Activated T-helper 17 cell treated with anti-CD3 and anti-CD28 coated beads, Interleukin-2, amount 50 U/mL, for 72 hours (primary cell): ENCODE results near the gene HS3ST5. TPM values are rescaled to one million over a fixed set of nuclear protein-coding genes. Genes with fewer than 3 reads are reported as not detected.
"Not testable (repeated sequence)": the region's sequence is repeated elsewhere in the genome, so short reads cannot be mapped to it uniquely, and the experiment has no call there.

Experiments used
- ATAC-seq: fragments of 150-1000 bp; cut with Tn5 transposase; replicated peaks from 2 replicates; pipeline ENCODE4 v1.10.0; 2021; ENCODE audit warnings: mild to moderate bottlenecking, moderate library complexity
- H3K27ac Mint-ChIP-seq: one replicate; pipeline ENCODE4 v1.8.0; 2022; ENCODE audit warnings: mixed read lengths
- H3K27me3 Mint-ChIP-seq: one replicate; pipeline ENCODE4 v1.8.0; 2022; ENCODE audit warnings: mixed read lengths
- H3K36me3 Mint-ChIP-seq: one replicate; pipeline ENCODE4 v1.8.0; 2022; ENCODE audit warnings: low read depth, mild to moderate bottlenecking, mixed read lengths
- H3K4me1 Mint-ChIP-seq: one replicate; pipeline ENCODE4 v1.8.0; 2022; ENCODE audit warnings: mixed read lengths
- H3K4me3 Mint-ChIP-seq: one replicate; pipeline ENCODE4 v1.8.0; 2022; ENCODE audit warnings: mild to moderate bottlenecking, mixed read lengths
- H3K9me3 Mint-ChIP-seq: one replicate; pipeline ENCODE4 v1.8.0; 2022; ENCODE audit warnings: mixed read lengths
- total RNA-seq, 2 donors: library from RNA; stranded (reverse); gene quantifications; one replicate each; pipeline ENCODE4 v1.2.3, GENCODE V29; 2022

The HS3ST5 gene
- total RNA-seq, 2 donors from 2014 or later: not detected

DNA sequence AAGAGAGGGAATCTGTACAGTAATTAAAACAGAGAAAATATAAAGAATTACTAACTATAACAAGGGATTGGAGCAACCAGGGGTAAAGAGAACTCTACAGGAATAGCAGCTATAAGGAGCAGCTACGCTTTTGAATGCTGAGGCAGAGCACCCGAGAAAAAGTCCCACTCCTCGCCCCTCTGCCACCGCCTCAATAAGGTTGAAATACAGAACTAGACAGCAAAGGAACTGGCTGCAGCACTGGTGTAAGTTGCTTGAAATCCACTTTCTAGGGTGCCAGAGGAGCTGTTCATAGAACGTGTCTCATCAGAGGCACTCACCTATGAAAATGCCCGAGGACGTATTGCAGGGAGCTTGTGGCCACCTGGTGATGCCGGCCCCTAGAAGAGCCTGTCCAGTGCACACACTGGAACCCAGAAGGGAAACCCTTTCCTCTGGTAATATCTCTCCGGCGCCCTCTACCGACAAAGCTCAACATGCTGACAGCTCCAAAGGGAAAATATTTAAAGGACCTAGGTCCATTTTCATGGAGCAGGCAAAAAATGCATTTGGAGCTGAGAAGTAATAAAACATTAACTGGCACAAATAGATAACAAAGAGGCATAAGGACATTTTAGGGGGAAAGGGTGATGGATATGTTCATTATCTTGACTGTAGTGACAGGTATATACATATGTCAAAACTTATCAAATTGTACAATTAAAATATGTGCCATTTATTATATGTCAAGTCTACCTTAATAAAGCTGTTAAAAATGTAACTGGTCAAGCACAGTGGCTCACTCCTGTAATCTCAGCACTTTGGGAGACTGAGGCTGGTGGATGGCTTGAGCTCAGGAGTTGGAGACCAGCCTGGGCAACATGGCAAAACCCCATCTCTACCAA is 234.5 kb downstream of the HS3ST5 start:
- Mint-ChIP-seq H3K4me1 (no peaks in the 10 kb centered on the region), H3K27ac (no peak overlapping the region), H3K9me3 (no peaks in the 10 kb centered on the region), H3K36me3 (no peaks in the 10 kb centered on the region), H3K4me3 (no peak overlapping the region), H3K27me3 (peaks cover 12% of the 10 kb centered on the region)
- peak; percentile 40 for ATAC-seq

DNA sequence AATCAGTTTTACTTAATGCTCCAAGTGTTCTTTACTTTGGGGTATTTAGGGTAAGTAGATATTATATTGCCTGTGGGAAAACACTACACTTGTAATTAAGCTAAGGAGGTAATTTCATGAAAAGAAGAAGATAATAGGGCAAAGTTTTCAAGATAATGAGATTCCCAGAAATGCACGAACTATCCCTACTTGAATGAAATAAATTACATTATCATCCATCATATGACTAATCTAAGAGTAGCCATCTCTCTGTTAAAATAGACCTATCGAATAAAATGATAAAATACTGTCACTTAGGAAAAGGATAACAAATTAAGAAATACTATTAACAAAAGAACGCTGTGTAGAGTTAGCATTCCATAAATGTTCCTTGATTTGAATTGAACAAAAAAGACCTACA is 236.8 kb downstream of the HS3ST5 start:
- Mint-ChIP-seq H3K27me3 (peaks cover 8% of the 10 kb centered on the region), H3K9me3 (no peaks in the 10 kb centered on the region), H3K36me3 (no peaks in the 10 kb centered on the region), H3K4me3 (no peak overlapping the region), H3K27ac (no peak overlapping the region), H3K4me1 (no peaks in the 10 kb centered on the region)
- ATAC-seq: no peak

DNA sequence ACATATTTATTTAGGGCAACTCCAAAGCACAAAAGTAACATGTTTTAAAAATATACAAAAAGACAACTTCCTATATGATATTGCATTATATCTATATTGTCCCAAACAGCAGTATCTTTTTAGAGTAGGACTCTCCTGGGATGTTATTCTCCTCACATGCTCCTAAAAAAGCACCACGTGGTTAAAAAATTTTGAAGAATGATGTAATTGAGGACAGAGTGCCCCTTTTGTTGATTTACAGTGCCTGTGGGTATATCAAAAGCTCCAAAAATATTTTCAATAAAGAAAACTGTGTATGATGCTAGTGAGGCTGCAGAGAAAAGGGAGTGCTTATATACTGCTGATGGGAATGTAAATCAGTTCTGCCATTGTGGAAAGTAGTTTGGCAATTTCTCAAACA is 241.6 kb downstream of the HS3ST5 start:
- no peaks in the 10 kb centered on the region for H3K36me3 Mint-ChIP-seq

DNA sequence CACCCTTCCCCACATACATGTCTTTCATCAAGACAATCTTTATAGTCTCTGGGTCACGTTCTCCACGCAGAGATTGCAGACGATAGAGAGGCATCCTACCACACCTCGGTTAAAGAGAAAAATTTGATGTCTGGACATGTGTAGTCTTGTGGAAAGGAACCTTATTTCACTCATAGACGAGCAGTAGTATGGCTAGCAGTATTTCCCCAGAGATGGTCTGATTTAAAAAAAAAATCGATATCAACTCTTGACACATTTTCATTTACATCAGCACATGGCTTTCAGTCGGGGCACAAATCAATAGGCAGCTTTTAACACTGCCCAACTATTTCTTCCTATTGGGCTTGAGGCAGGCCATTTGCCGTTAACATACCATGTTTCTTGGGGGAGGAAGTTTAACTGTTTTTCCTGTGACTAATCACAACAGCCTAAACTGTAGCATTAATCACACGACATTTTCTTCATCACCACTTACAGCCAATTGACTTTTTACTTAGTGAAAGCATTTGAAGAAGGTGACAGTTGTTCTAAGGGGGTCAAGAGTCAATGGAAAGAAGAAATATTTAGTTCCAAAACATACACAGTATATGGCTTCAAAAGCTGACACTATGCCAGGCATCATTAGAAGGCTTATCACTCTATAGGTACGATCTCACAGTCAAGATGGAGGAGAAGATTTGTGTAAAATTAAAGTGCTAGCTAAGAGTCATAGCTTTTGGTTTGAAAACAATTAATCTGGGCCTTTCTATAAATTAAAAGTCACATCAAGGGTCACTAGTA is 242.4 kb downstream of the HS3ST5 start:
- Mint-ChIP-seq H3K4me1 (no peaks in the 10 kb centered on the region), H3K36me3 (no peaks in the 10 kb centered on the region), H3K4me3 (no peak overlapping the region), H3K9me3 (no peaks in the 10 kb centered on the region), H3K27ac (no peak overlapping the region), H3K27me3 (peaks cover 4% of the 10 kb centered on the region)
- no peak for ATAC-seq

More for the DNA sequence above, 241.6 kb downstream of the HS3ST5 start:
- Mint-ChIP-seq H3K27ac (no peak overlapping the region), H3K27me3 (peaks cover 4% of the 10 kb centered on the region), H3K4me3 (no peak overlapping the region), H3K4me1 (no peaks in the 10 kb centered on the region), H3K9me3 (no peaks in the 10 kb centered on the region)
- no peak for ATAC-seq

DNA sequence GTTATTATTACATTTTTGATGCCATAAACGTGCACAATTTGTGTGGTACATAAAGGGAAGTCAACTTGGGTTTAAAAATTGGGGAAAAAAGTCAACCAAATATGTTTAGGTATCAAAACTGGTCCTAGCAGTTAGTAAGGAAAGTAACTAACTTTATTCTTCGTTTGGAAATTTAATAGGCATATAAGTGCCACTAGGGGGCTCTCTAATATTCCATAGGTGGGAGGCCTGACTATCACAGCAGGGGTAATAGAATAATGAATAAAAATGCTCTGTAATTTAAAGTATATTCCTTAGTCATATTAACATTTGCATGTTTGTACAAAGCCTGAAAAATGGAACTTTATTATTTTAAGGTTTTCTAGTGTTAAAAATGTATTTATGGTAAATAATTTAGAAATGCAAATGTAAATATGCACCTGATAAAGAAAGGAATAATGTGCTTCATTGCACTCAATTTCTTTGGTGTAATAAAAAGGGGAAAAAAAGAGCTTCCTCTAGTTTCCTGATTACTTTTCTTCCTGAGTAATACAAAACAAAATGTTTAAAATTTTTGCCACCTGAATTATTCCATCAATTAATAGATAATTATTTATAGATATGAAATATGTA is 246.2 kb downstream of the HS3ST5 start:
- H3K4me1 Mint-ChIP-seq: no peaks in the 10 kb centered on the region
- no peak overlapping the region for H3K4me3 Mint-ChIP-seq
- peaks cover 3% of the 10 kb centered on the region for H3K27me3 Mint-ChIP-seq
- H3K27ac Mint-ChIP-seq: no peak overlapping the region
- ATAC-seq: no peak
- no peaks in the 10 kb centered on the region for H3K9me3 Mint-ChIP-seq
- H3K36me3 Mint-ChIP-seq: no peaks in the 10 kb centered on the region

GRCh38 chr6:114092943-114093342 is 249.9 kb downstream of the HS3ST5 start:
- no peak for ATAC-seq
- Mint-ChIP-seq H3K4me1 (no peaks in the 10 kb centered on the region), H3K27ac (no peak overlapping the region), H3K36me3 (no peaks in the 10 kb centered on the region), H3K9me3 (no peaks in the 10 kb centered on the region), H3K27me3 (peaks cover 8% of the 10 kb centered on the region), H3K4me3 (no peak overlapping the region)

- Mint-ChIP-seq H3K9me3 (no peaks in the 10 kb centered on the region), H3K4me3 (no peak overlapping the region), H3K36me3 (no peaks in the 10 kb centered on the region), H3K4me1 (no peaks in the 10 kb centered on the region), H3K27ac (no peak overlapping the region), H3K27me3 (peaks cover 13% of the 10 kb centered on the region)
- ATAC-seq: no peak
Measured at GRCh38 chr6:114090626-114091025, 252.2 kb downstream of the HS3ST5 start.

- no peak for ATAC-seq
- Mint-ChIP-seq H3K9me3 (no peaks in the 10 kb centered on the region), H3K4me1 (no peaks in the 10 kb centered on the region)
Measured at GRCh38 chr6:114087496-114087895, 255.3 kb downstream of the HS3ST5 start.

GRCh38 chr6:114085211-114085610 is 257.6 kb downstream of the HS3ST5 start:
- H3K27me3 Mint-ChIP-seq: peaks cover 8% of the 10 kb centered on the region
- H3K9me3 Mint-ChIP-seq: peaks cover 4% of the 10 kb centered on the region
- H3K4me3 Mint-ChIP-seq: no peak overlapping the region
- ATAC-seq: no peak
- no peaks in the 10 kb centered on the region for H3K4me1 Mint-ChIP-seq
- H3K27ac Mint-ChIP-seq: no peak overlapping the region
- no peaks in the 10 kb centered on the region for H3K36me3 Mint-ChIP-seq

More at GRCh38 chr6:114087496-114087895, 255.3 kb downstream of the HS3ST5 start:
- Mint-ChIP-seq H3K36me3 (no peaks in the 10 kb centered on the region), H3K4me3 (no peak overlapping the region), H3K27me3 (peaks cover 13% of the 10 kb centered on the region), H3K27ac (no peak overlapping the region)

GRCh38 chr6:114084327-114084890 is 258.4 kb downstream of the HS3ST5 start:
- H3K27me3 Mint-ChIP-seq: peaks cover 8% of the 10 kb centered on the region
- ATAC-seq: no peak
- no peak overlapping the region for H3K27ac Mint-ChIP-seq
- no peak overlapping the region for H3K4me3 Mint-ChIP-seq
- H3K4me1 Mint-ChIP-seq: no peaks in the 10 kb centered on the region
- peaks cover 4% of the 10 kb centered on the region for H3K9me3 Mint-ChIP-seq
- H3K36me3 Mint-ChIP-seq: no peaks in the 10 kb centered on the region

- Mint-ChIP-seq H3K4me1 (no peaks in the 10 kb centered on the region), H3K36me3 (no peaks in the 10 kb centered on the region), H3K4me3 (no peak overlapping the region), H3K9me3 (peaks cover 4% of the 10 kb centered on the region), H3K27ac (no peak overlapping the region), H3K27me3 (peaks cover 8% of the 10 kb centered on the region)
- no peak for ATAC-seq
Measured at GRCh38 chr6:114083251-114083650, 259.6 kb downstream of the HS3ST5 start.

DNA sequence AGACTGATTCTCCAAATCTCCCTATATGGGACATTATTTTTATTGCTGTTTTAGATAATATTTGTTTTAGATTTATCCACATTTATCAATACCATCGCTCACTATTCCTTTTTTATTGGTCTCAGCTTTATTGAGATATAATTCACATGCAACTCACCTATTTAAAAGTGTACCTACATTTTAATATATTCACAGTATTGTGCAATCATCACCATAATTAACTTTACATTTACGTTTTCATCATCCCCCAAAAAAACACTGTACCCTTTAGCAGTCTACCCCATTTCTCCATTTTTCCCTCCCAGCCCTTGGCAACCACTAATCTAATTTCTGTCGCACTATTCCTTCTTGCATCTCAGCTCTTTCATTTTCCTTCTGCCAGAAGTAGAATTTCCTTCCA is 261.1 kb downstream of the HS3ST5 start:
- H3K27ac Mint-ChIP-seq: no peak overlapping the region
- no peaks in the 10 kb centered on the region for H3K36me3 Mint-ChIP-seq
- peaks cover 4% of the 10 kb centered on the region for H3K9me3 Mint-ChIP-seq
- H3K4me3 Mint-ChIP-seq: no peak overlapping the region
- H3K4me1 Mint-ChIP-seq: peaks cover 4% of the 10 kb centered on the region
- peaks cover 3% of the 10 kb centered on the region for H3K27me3 Mint-ChIP-seq
- ATAC-seq: no peak

- Mint-ChIP-seq H3K4me3 (no peak overlapping the region), H3K4me1 (peaks cover 9% of the 10 kb centered on the region), H3K36me3 (no peaks in the 10 kb centered on the region), H3K9me3 (peaks cover 4% of the 10 kb centered on the region), H3K27ac (no peak overlapping the region), H3K27me3 (peaks cover 3% of the 10 kb centered on the region)
- no peak for ATAC-seq
Measured at GRCh38 chr6:114080891-114081510, 261.8 kb downstream of the HS3ST5 start.

DNA sequence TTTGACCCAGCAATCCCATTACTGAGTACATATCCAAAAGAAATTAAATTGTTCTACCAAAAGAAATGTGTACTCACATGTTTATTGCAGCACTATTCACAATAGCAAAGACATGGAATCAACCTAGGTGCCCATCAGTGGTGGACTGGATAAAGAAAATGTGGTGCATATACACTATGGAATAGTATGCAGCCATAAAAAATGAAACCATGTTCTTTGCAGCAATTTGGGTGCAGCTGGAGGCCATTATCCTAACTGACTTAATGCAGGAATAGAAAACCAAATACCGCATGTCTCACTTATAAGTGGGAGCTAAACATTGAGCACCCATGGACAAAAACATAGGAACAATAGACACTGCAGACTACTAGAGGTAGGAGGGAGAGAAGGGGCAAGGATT is 262.4 kb downstream of the HS3ST5 start:
- not testable (repeated sequence) for H3K27ac Mint-ChIP-seq, H3K36me3 Mint-ChIP-seq, H3K27me3 Mint-ChIP-seq, H3K4me3 Mint-ChIP-seq, ATAC-seq, H3K9me3 Mint-ChIP-seq
- H3K4me1 Mint-ChIP-seq: peaks cover 15% of the 10 kb centered on the region
